Mammary epithelial cell (primary cell): ENCODE data around the gene DAGLA.

Source experiments
- CTCF ChIP-seq, 2 donors: IDR thresholded peaks in 1 of 2; conservative IDR thresholded peaks in 1 of 2; 2 replicates each; pipeline ENCODE4 v1.5.1; 2011 to 2012; ENCODE audit warnings: inconsistent platforms in 2 of 2, low read length in 2 of 2, mild to moderate bottlenecking in 2 of 2, control low read depth in 1 of 2, low read depth in 1 of 2; ENCODE audit not compliant: insufficient read depth in 1 of 2; ENCODE audit errors: extremely low read depth in 1 of 2
- EZH2 ChIP-seq: IDR thresholded peaks from 2 replicates; pipeline ENCODE4 v1.6.1; 2012; ENCODE audit warnings: low read length, inconsistent platforms, borderline replicate concordance

- TF ChIP-seq CTCF (conservative IDR thresholded peaks at IDR 0.05 in 1 of 2, IDR thresholded peaks at IDR 0.05 in 1 of 2; ENCODE audit: extremely low read depth in 1 of 2, insufficient read depth in 1 of 2, low read depth in 1 of 2, low read length in 2 of 2) (no peak), EZH2 (no peak)
These were observed 13.4 kb upstream of the DAGLA start for GRCh38 chr11:61666684-61667297.
